Activated CD4-positive, alpha-beta T cell treated with anti-CD3 and anti-CD28 coated beads for 36 hours (primary cell): ENCODE data around the gene FLAD1. TPM values are rescaled to one million over a fixed set of nuclear protein-coding genes. Genes with fewer than 3 reads are reported as not detected.

Source experiments
- ATAC-seq: fragments of 200-7000 bp; cut with Tn5 transposase; one replicate; pipeline ENCODE4 v1.10.0; 2021; ENCODE audit warnings: mild to moderate bottlenecking, moderate library complexity
- CTCF ChIA-PET: fragments of 350-600 bp; sonication (Branson Sonifier 250); formaldehyde crosslinking; loops from one replicate; lab custom pipeline; 2021; ENCODE audit warnings: antibody characterized with exemption; lab: Charles Lee
- POLR2A ChIA-PET: fragments of 350-600 bp; sonication (Branson Sonifier 250); formaldehyde crosslinking; loops from one replicate; lab custom pipeline; 2021; ENCODE audit warnings: antibody characterized with exemption, inconsistent platforms; lab: Charles Lee
- DNase-seq: peaks from one replicate; pipeline ENCODE4 v3.0.0-alpha.2; 2020
- H3K27ac Mint-ChIP-seq: one replicate; pipeline ENCODE4 v1.8.0; 2021; ENCODE audit warnings: mixed read lengths
- H3K27me3 Mint-ChIP-seq: one replicate; pipeline ENCODE4 v1.8.0; 2021; ENCODE audit warnings: mixed read lengths
- H3K36me3 Mint-ChIP-seq: one replicate; pipeline ENCODE4 v1.8.0; 2021; ENCODE audit warnings: low read depth, mixed read lengths
- H3K4me1 Mint-ChIP-seq: one replicate; pipeline ENCODE4 v1.8.0; 2021; ENCODE audit warnings: mixed read lengths
- H3K4me3 Mint-ChIP-seq: one replicate; pipeline ENCODE4 v1.8.0; 2021; ENCODE audit warnings: mild to moderate bottlenecking, moderate library complexity, mixed read lengths
- H3K9me3 Mint-ChIP-seq: one replicate; pipeline ENCODE4 v1.8.0; 2021; ENCODE audit warnings: low read depth, mixed read lengths
- intact Hi-C, 2 experiments: fragments of 100-400 bp; cut with DNase I in 1 of 2; cut with micrococcal nuclease in 1 of 2; formaldehyde crosslinking; loops; one replicate each; pipeline versions ENCODE4 v1.14.2 to v1.15.1; 2022 to 2024; cut with DNase I, micrococcal nuclease
- total RNA-seq, 2 experiments: library from RNA; stranded (reverse); gene quantifications; one replicate each; pipeline ENCODE4 v1.2.3, GENCODE V29; 2021

FLAD1 gene
- total RNA-seq, 2 experiments from 2014 or later: 38.0 to 42.4 TPM

- intact Hi-C loops: loop anchor here in 1 of 2 experiments (2.0 kb wide), 1 partner anchor 15 kb away; the partner anchor contains the start of gene FLAD1
- ChIA-PET CTCF (interaction anchor here (0.6 to 8.6 kb wide), 24 partner anchors 10 to 439 kb away, joined by 3 to 86 read pairs (median 7); partner anchors contain the start of genes CKS1B, FLAD1, PBXIP1 and PMVK), POLR2A (interaction anchor here (0.7 to 1.4 kb wide), 3 partner anchors 19 to 28 kb away, joined by 3 to 7 read pairs (median 5); partner anchors contain the start of gene SHC1)
- Mint-ChIP-seq H3K9me3 (no peaks in the 10 kb centered on the region), H3K27me3 (no peaks in the 10 kb centered on the region), H3K4me1 (peaks cover 34% of the 10 kb centered on the region), H3K4me3 (peak overlapping the region; percentile 36), H3K27ac (peak overlapping the region; percentile 88), H3K36me3 (peaks cover under 1% of the 10 kb centered on the region)
- ATAC-seq (no peak), DNase-seq (no peak)
Observed at GRCh38 chr1:154998201-154998780, 15.1 kb downstream of the FLAD1 start.

GRCh38 chr1:154998818-154999570 is 15.8 kb downstream of the FLAD1 start:
- intact Hi-C loops: loop anchor here (1.0 to 2.0 kb wide), 7 partner anchors 16 to 440 kb away; partner anchors contain the start of genes FLAD1 (in 2 of the 2), CKS1B (in 1 of the 2), PBXIP1 (in 1 of the 2) and PYGO2 (in 1 of the 2)
- Mint-ChIP-seq H3K27me3 (no peaks in the 10 kb centered on the region), H3K36me3 (peaks cover 4% of the 10 kb centered on the region), H3K27ac (peak overlapping the region; percentile 88), H3K4me3 (peak overlapping the region; percentile 96), H3K4me1 (peaks cover 34% of the 10 kb centered on the region), H3K9me3 (no peaks in the 10 kb centered on the region)
- POLR2A ChIA-PET: interaction anchor here (0.6 to 1.4 kb wide), 5 partner anchors 19 to 63 kb away, joined by 3 to 7 read pairs (median 3); partner anchors contain the start of genes PMVK and SHC1
- CTCF ChIA-PET: interaction anchor here (0.6 to 8.6 kb wide), 32 partner anchors 10 to 439 kb away, joined by 3 to 86 read pairs (median 4); partner anchors contain the start of genes CKS1B, FLAD1, PBXIP1 and PMVK
- DNase-seq: peak; percentile 88
- peak; percentile 7 for ATAC-seq

- POLR2A ChIA-PET: interaction anchor here (0.6 to 1.4 kb wide), 6 partner anchors 16 to 63 kb away, joined by 3 to 10 read pairs (median 5); partner anchors contain the start of genes FLAD1, PMVK and SHC1
- ATAC-seq (peak; percentile 2), DNase-seq (peak; percentile 87)
- Mint-ChIP-seq H3K27ac (peak overlapping the region; percentile 92), H3K9me3 (no peaks in the 10 kb centered on the region), H3K27me3 (no peaks in the 10 kb centered on the region), H3K36me3 (peaks cover 9% of the 10 kb centered on the region), H3K4me1 (peaks cover 40% of the 10 kb centered on the region), H3K4me3 (peak overlapping the region; percentile 96)
- CTCF ChIA-PET: interaction anchor here (0.6 to 8.6 kb wide), 28 partner anchors 8 to 440 kb away, joined by 3 to 86 read pairs (median 4); partner anchors contain the start of genes CKS1B, FLAD1, PBXIP1 and PMVK
- intact Hi-C loops: loop anchor here (1.0 to 10.0 kb wide), 15 partner anchors 16 to 1505 kb away; partner anchors contain the start of genes FLAD1 (in 2 of the 2), ADAM15 (in 1 of the 2), ASH1L (in 1 of the 2) and ATP8B2 (in 1 of the 2)
Observed at GRCh38 chr1:154999571-155000410, 16.6 kb downstream of the FLAD1 start.

GRCh38 chr1:155000411-155000725 is 17.2 kb downstream of the FLAD1 start:
- peak; percentile 71 for DNase-seq
- intact Hi-C loops: loop anchor here (2.0 to 10.0 kb wide), 8 partner anchors 52 to 1504 kb away; partner anchors contain the start of genes ADAM15 (in 1 of the 2), ASH1L (in 1 of the 2), ATP8B2 (in 1 of the 2) and KRTCAP2 (in 1 of the 2)
- Mint-ChIP-seq H3K27ac (peak overlapping the region; percentile 92), H3K9me3 (no peaks in the 10 kb centered on the region), H3K4me1 (peaks cover 44% of the 10 kb centered on the region), H3K36me3 (peaks cover 9% of the 10 kb centered on the region), H3K27me3 (no peaks in the 10 kb centered on the region), H3K4me3 (peak overlapping the region; percentile 96)
- POLR2A ChIA-PET: interaction anchor here (1.0 to 1.2 kb wide), 2 partner anchors 17 to 25 kb away, joined by 5 to 10 read pairs; partner anchors contain the start of gene FLAD1
- ATAC-seq: no peak
- CTCF ChIA-PET: interaction anchor here (1.1 to 8.6 kb wide), 10 partner anchors 15 to 61 kb away, joined by 3 to 86 read pairs (median 14); partner anchors contain the start of genes CKS1B, FLAD1, PBXIP1 and SHC1

- intact Hi-C loops: loop anchor here (1.0 to 10.0 kb wide), 12 partner anchors 50 to 1504 kb away; partner anchors contain the start of genes ADAM15 (in 2 of the 2), ASH1L (in 1 of the 2), ATP8B2 (in 1 of the 2) and KRTCAP2 (in 1 of the 2)
Observed at GRCh38 chr1:155000726-155001424, 17.7 kb downstream of the FLAD1 start.

GRCh38 chr1:155001425-155001674 is 18.2 kb downstream of the FLAD1 start:
- intact Hi-C loops: loop anchor here (1.0 to 10.0 kb wide), 12 partner anchors 50 to 1503 kb away; partner anchors contain the start of genes ADAM15 (in 2 of the 2), ASH1L (in 1 of the 2), ATP8B2 (in 1 of the 2) and KRTCAP2 (in 1 of the 2)
- peaks cover 49% of the 10 kb centered on the region for H3K4me1 Mint-ChIP-seq
- peaks cover 9% of the 10 kb centered on the region for H3K36me3 Mint-ChIP-seq
- DNase-seq (no peak), ATAC-seq (no peak)
- H3K9me3 Mint-ChIP-seq: no peaks in the 10 kb centered on the region
- peak overlapping the region; percentile 79 for H3K27ac Mint-ChIP-seq
- POLR2A ChIA-PET: interaction anchor here (0.7 to 0.9 kb wide), 3 partner anchors 83 to 1105 kb away, joined by 3 read pairs; partner anchors contain the start of gene SLC50A1
- H3K4me3 Mint-ChIP-seq: peak overlapping the region; percentile 96
- no peaks in the 10 kb centered on the region for H3K27me3 Mint-ChIP-seq
- CTCF ChIA-PET: interaction anchor here (2.8 to 8.0 kb wide), 2 partner anchors 14 to 41 kb away, joined by 15 to 86 read pairs; no protein-coding TSS in a partner anchor

More at GRCh38 chr1:155000726-155001424, 17.7 kb downstream of the FLAD1 start:
- ATAC-seq (peak; percentile 43), DNase-seq (peak; percentile 95)
- Mint-ChIP-seq H3K36me3 (peaks cover 9% of the 10 kb centered on the region), H3K9me3 (no peaks in the 10 kb centered on the region), H3K4me3 (peak overlapping the region; percentile 96), H3K27me3 (no peaks in the 10 kb centered on the region), H3K4me1 (peaks cover 47% of the 10 kb centered on the region), H3K27ac (peak overlapping the region; percentile 79)
- POLR2A ChIA-PET: interaction anchor here (0.7 to 1.2 kb wide), 4 partner anchors 17 to 1105 kb away, joined by 3 to 10 read pairs (median 3); partner anchors contain the start of genes FLAD1 and SLC50A1
- CTCF ChIA-PET: interaction anchor here (1.5 to 8.6 kb wide), 5 partner anchors 14 to 61 kb away, joined by 4 to 86 read pairs (median 15); partner anchors contain the start of gene FLAD1

- ChIA-PET POLR2A (interaction anchor here (0.6 to 0.9 kb wide), 3 partner anchors 45 to 134 kb away, joined by 3 read pairs; partner anchors contain the start of gene SLC50A1), CTCF (interaction anchor here (8.0 kb wide), 1 partner anchor 13 kb away, joined by 86 read pairs; no protein-coding TSS in a partner anchor)
- ATAC-seq (peak; percentile 67), DNase-seq (peak; percentile 100)
- Mint-ChIP-seq H3K27me3 (no peaks in the 10 kb centered on the region), H3K36me3 (peaks cover 9% of the 10 kb centered on the region), H3K27ac (peak overlapping the region; percentile 94), H3K4me3 (peak overlapping the region; percentile 96), H3K4me1 (peaks cover 54% of the 10 kb centered on the region), H3K9me3 (no peaks in the 10 kb centered on the region)
- intact Hi-C loops: loop anchor here (1.0 to 10.0 kb wide), 19 partner anchors 15 to 1503 kb away; partner anchors contain the start of genes ADAM15 (in 2 of the 2), ADAR (in 1 of the 2), ASH1L (in 1 of the 2) and ATP8B2 (in 1 of the 2)
Observed at GRCh38 chr1:155001675-155002463, 18.7 kb downstream of the FLAD1 start.

- DNase-seq: peak; percentile 42
- intact Hi-C loops: loop anchor here (1.0 to 10.0 kb wide), 13 partner anchors 15 to 1502 kb away; partner anchors contain the start of genes ADAM15 (in 1 of the 2), ADAR (in 1 of the 2), ASH1L (in 1 of the 2) and CKS1B (in 1 of the 2)
- H3K27ac Mint-ChIP-seq: peak within 1 kb of the TSS; percentile 96
- H3K9me3 Mint-ChIP-seq: no peaks in the 10 kb centered on the region
- ChIA-PET POLR2A (interaction anchor here (0.6 to 1.3 kb wide), 2 partner anchors 28 to 46 kb away, joined by 3 read pairs; partner anchors contain the start of gene CKS1B), CTCF (interaction anchor here (1.5 to 8.0 kb wide), 2 partner anchors 12 to 49 kb away, joined by 3 to 86 read pairs; partner anchors contain the start of gene ADAM15)
- peak within 1 kb of the TSS; percentile 96 for H3K4me3 Mint-ChIP-seq
- peaks cover 9% of the 10 kb centered on the region for H3K36me3 Mint-ChIP-seq
- no peak for ATAC-seq
- no peaks in the 10 kb centered on the region for H3K27me3 Mint-ChIP-seq
- peaks cover 55% of the 10 kb centered on the region for H3K4me1 Mint-ChIP-seq
Observed at GRCh38 chr1:155002464-155003226, 19.5 kb downstream of the FLAD1 start, which contains the start of gene ZBTB7B. Gene ZBTB7B (plus strand): TSS chr1:155002802. CDS start chr1:155014661, 11,859 bp downstream.
